HUES64 (cell line): ENCODE data around the gene ECI1.
A peak's percentile ranks its signal among the peaks of the same experiment; 100 is the strongest.
"Not testable (repeated sequence)": the region's sequence is repeated elsewhere in the genome, so short reads cannot be mapped to it uniquely, and the experiment has no call there.

Source experiments
- H3K27ac ChIP-seq: 2 replicates; pipeline ENCODE4 v1.7.0; 2013; ENCODE audit warnings: low read depth, low read length, inconsistent platforms
- H3K27me3 ChIP-seq: 2 replicates; pipeline ENCODE4 v1.6.1; 2013; ENCODE audit warnings: mild to moderate bottlenecking, low read length; ENCODE audit not compliant: insufficient read depth
- H3K36me3 ChIP-seq: 2 replicates; pipeline ENCODE4 v1.6.1; 2013; ENCODE audit warnings: mild to moderate bottlenecking, low read length; ENCODE audit not compliant: insufficient read depth
- H3K4me1 ChIP-seq: 2 replicates; pipeline ENCODE4 v1.6.1; 2013; ENCODE audit warnings: mild to moderate bottlenecking, low read length, moderate library complexity; ENCODE audit not compliant: insufficient read depth
- H3K4me3 ChIP-seq: 2 replicates; pipeline ENCODE4 v1.5.1; 2013; ENCODE audit warnings: mild to moderate bottlenecking, low read length, moderate library complexity
- H3K9ac ChIP-seq: 2 replicates; pipeline ENCODE4 v1.6.1; 2013; ENCODE audit warnings: mild to moderate bottlenecking, low read depth, low read length
- H3K9me3 ChIP-seq: 2 replicates; pipeline ENCODE4 v1.6.1; 2013; ENCODE audit warnings: low read depth, low read length; ENCODE audit not compliant: insufficient read depth
- WGBS: fragments of 150-250, 120-280 bp; methylation state at CpG from one replicate; pipeline ENCODE4 v1.1.7; 2013; ENCODE audit warnings: missing lambda C conversion rate; 5-methylcytosine and 5-hydroxymethylcytosine counted together

Gene ECI1

GRCh38 chr16:2246301-2246885, 5.0 kb downstream of the ECI1 start:
- WGBS: 96% methylated on average over 18 of the region's 18 CpGs
- H3K4me3 ChIP-seq: no peak overlapping the region
- no peak overlapping the region for H3K9ac ChIP-seq
- H3K27ac ChIP-seq: no peak overlapping the region
- no peaks in the 10 kb centered on the region for H3K9me3 ChIP-seq
- H3K27me3 ChIP-seq: no peaks in the 10 kb centered on the region
- peaks cover 57% of the 10 kb centered on the region for H3K36me3 ChIP-seq
- no peaks in the 10 kb centered on the region for H3K4me1 ChIP-seq

- Histone ChIP-seq H3K9me3 (no peaks in the 10 kb centered on the region), H3K9ac (no peak overlapping the region), H3K36me3 (peaks cover 57% of the 10 kb centered on the region), H3K4me3 (no peak overlapping the region), H3K27me3 (no peaks in the 10 kb centered on the region), H3K4me1 (no peaks in the 10 kb centered on the region), H3K27ac (no peak overlapping the region)
- WGBS: 96% methylated on average over 30 of the region's 30 CpGs
Observed at GRCh38 chr16:2244926-2245795, 6.2 kb downstream of the ECI1 start.

- H3K9me3 ChIP-seq: no peaks in the 10 kb centered on the region
- no peaks in the 10 kb centered on the region for H3K27me3 ChIP-seq
- H3K9ac ChIP-seq: no peak overlapping the region
- H3K36me3 ChIP-seq: peaks cover 56% of the 10 kb centered on the region
- no peaks in the 10 kb centered on the region for H3K4me1 ChIP-seq
- H3K4me3 ChIP-seq: no peak overlapping the region
- 89% methylated on average over 17 of the region's 17 CpGs for WGBS
- H3K27ac ChIP-seq: no peak overlapping the region
Observed at GRCh38 chr16:2244301-2244700, 7.1 kb downstream of the ECI1 start.

GRCh38 chr16:2243781-2244180, 7.6 kb downstream of the ECI1 start:
- Histone ChIP-seq H3K36me3 (peaks cover 53% of the 10 kb centered on the region), H3K9me3 (no peaks in the 10 kb centered on the region), H3K4me1 (no peaks in the 10 kb centered on the region), H3K9ac (no peak overlapping the region), H3K27ac (no peak overlapping the region), H3K4me3 (no peak overlapping the region), H3K27me3 (no peaks in the 10 kb centered on the region)
- 96% methylated on average over 11 of the region's 11 CpGs for WGBS

- H3K27ac ChIP-seq: no peak overlapping the region
- no peak overlapping the region for H3K4me3 ChIP-seq
- no peaks in the 10 kb centered on the region for H3K9me3 ChIP-seq
- H3K9ac ChIP-seq: no peak overlapping the region
- peaks cover 5% of the 10 kb centered on the region for H3K27me3 ChIP-seq
- WGBS: 94% methylated on average over 19 of the region's 19 CpGs
- no peaks in the 10 kb centered on the region for H3K4me1 ChIP-seq
- H3K36me3 ChIP-seq: peaks cover 48% of the 10 kb centered on the region
Observed at GRCh38 chr16:2243031-2243528, 8.3 kb downstream of the ECI1 start.

- H3K9ac ChIP-seq: no peak overlapping the region
Observed at GRCh38 chr16:2242598-2242997, 8.8 kb downstream of the ECI1 start.

GRCh38 chr16:2240331-2240730, 11.1 kb downstream of the ECI1 start:
- not testable (repeated sequence) for H3K9ac ChIP-seq, H3K4me3 ChIP-seq, H3K9me3 ChIP-seq, H3K27ac ChIP-seq, H3K4me1 ChIP-seq
- peaks cover 32% of the 10 kb centered on the region for H3K36me3 ChIP-seq
- WGBS: 91% methylated on average over 8 of the region's 9 CpGs
- peaks cover 29% of the 10 kb centered on the region for H3K27me3 ChIP-seq

More at GRCh38 chr16:2242598-2242997, 8.8 kb downstream of the ECI1 start:
- Histone ChIP-seq H3K27ac (no peak overlapping the region), H3K9me3 (no peaks in the 10 kb centered on the region), H3K4me1 (no peaks in the 10 kb centered on the region), H3K4me3 (no peak overlapping the region), H3K36me3 (peaks cover 48% of the 10 kb centered on the region), H3K27me3 (peaks cover 9% of the 10 kb centered on the region)
- 95% methylated on average over 11 of the region's 11 CpGs for WGBS

- Histone ChIP-seq H3K27me3 (peaks cover 29% of the 10 kb centered on the region), H3K27ac (peak overlapping the region; percentile 51; the same call in 1 of the 2 replicates), H3K36me3 (peaks cover 31% of the 10 kb centered on the region), H3K9ac (no peak overlapping the region), H3K4me3 (no peak overlapping the region), H3K4me1 (no peaks in the 10 kb centered on the region; the same call in 1 of the 2 replicates), H3K9me3 (no peaks in the 10 kb centered on the region)
- WGBS: 55% methylated on average over 15 of the region's 15 CpGs
Observed at GRCh38 chr16:2238838-2239675, 12.3 kb downstream of the ECI1 start.

GRCh38 chr16:2238150-2238837, 13.1 kb downstream of the ECI1 start:
- Histone ChIP-seq H3K27ac (no peak overlapping the region; the same call in 1 of the 2 replicates), H3K27me3 (peaks cover 29% of the 10 kb centered on the region), H3K36me3 (peaks cover 30% of the 10 kb centered on the region), H3K9ac (no peak overlapping the region), H3K4me1 (no peaks in the 10 kb centered on the region; the same call in 1 of the 2 replicates), H3K4me3 (no peak overlapping the region), H3K9me3 (no peaks in the 10 kb centered on the region)
- WGBS: 54% methylated on average over 18 of the region's 18 CpGs

GRCh38 chr16:2237493-2238149, 13.8 kb downstream of the ECI1 start:
- no peaks in the 10 kb centered on the region for H3K9me3 ChIP-seq
- peak overlapping the region; percentile 26; the same call in 1 of the 2 replicates for H3K9ac ChIP-seq
- H3K4me3 ChIP-seq: peak overlapping the region; percentile 46
- peaks cover 30% of the 10 kb centered on the region for H3K36me3 ChIP-seq
- no peaks in the 10 kb centered on the region; the same call in 1 of the 2 replicates for H3K4me1 ChIP-seq
- no peak overlapping the region for H3K27ac ChIP-seq
- WGBS: 8% methylated on average over 65 of the region's 65 CpGs
- peaks cover 29% of the 10 kb centered on the region for H3K27me3 ChIP-seq
